ENCODE measurements around the gene LRRC15. TPM values are rescaled to one million over a fixed set of nuclear protein-coding genes. Genes with fewer than 3 reads are reported as not detected.

The LRRC15 gene
- total and polyA plus RNA-seq, 2 experiments from 2014 or later, result 0.05 to 0.14 TPM

GRCh38 chr3:194315088-194315964, 54.2 kb downstream of the LRRC15 start:
- Mint-ChIP-seq H3K4me3 (peak overlapping the region; percentile 66), H3K36me3 (ENCODE audit: low read depth) (peaks cover 26% of the 10 kb centered on the region), H3K27me3 (ENCODE audit: insufficient read depth, low read depth, poor library complexity) (peaks cover 28% of the 10 kb centered on the region), H3K4me1 (peaks cover 24% of the 10 kb centered on the region), H3K9me3 (peaks cover 32% of the 10 kb centered on the region), H3K27ac (peak overlapping the region; percentile 78; the same call in 1 of the 2 replicates)
- peak; percentile 90 for DNase-seq (ENCODE audit: low spot score)
- Histone ChIP-seq H3K9me2 (ENCODE audit: insufficient read depth) (0 out of 2 replicates have a peak, but pooled peaks cover 7% of the 10 kb centered on the region), H3K79me2 (replicated peaks; ENCODE audit: insufficient read depth) (no peaks in the 10 kb centered on the region), H3K4me2 (peak overlapping the region; percentile 73), H3K4me1 (ENCODE audit: insufficient read depth) (peaks cover 21% of the 10 kb centered on the region), H3K36me3 (ENCODE audit: insufficient read depth) (no peaks in the 10 kb centered on the region; the same call in 1 of the 2 replicates), H3K27ac (ENCODE audit: low read depth) (no peak overlapping the region), H3K27me3 (ENCODE audit: insufficient read depth) (peaks cover 25% of the 10 kb centered on the region), H2AFZ (peak overlapping the region; percentile 75), H3K4me3 (peak overlapping the region; percentile 51), H3F3A (replicated peaks; ENCODE audit: low read depth) (peaks cover 7% of the 10 kb centered on the region; the same call in 1 of the 2 replicates), H4K20me1 (replicated peaks; ENCODE audit: insufficient read depth) (no peaks in the 10 kb centered on the region)
- TF ChIP-seq, protein P1, sequence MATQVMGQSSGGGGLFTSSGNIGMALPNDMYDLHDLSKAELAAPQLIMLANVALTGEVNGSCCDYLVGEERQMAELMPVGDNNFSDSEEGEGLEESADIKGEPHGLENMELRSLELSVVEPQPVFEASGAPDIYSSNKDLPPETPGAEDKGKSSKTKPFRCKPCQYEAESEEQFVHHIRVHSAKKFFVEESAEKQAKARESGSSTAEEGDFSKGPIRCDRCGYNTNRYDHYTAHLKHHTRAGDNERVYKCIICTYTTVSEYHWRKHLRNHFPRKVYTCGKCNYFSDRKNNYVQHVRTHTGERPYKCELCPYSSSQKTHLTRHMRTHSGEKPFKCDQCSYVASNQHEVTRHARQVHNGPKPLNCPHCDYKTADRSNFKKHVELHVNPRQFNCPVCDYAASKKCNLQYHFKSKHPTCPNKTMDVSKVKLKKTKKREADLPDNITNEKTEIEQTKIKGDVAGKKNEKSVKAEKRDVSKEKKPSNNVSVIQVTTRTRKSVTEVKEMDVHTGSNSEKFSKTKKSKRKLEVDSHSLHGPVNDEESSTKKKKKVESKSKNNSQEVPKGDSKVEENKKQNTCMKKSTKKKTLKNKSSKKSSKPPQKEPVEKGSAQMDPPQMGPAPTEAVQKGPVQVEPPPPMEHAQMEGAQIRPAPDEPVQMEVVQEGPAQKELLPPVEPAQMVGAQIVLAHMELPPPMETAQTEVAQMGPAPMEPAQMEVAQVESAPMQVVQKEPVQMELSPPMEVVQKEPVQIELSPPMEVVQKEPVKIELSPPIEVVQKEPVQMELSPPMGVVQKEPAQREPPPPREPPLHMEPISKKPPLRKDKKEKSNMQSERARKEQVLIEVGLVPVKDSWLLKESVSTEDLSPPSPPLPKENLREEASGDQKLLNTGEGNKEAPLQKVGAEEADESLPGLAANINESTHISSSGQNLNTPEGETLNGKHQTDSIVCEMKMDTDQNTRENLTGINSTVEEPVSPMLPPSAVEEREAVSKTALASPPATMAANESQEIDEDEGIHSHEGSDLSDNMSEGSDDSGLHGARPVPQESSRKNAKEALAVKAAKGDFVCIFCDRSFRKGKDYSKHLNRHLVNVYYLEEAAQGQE (IDR thresholded peaks at IDR 0.05; ENCODE audit: unreplicated experiment), result no peak
- TF ChIP-seq EZH2phosphoT487 (IDR thresholded peaks at IDR 0.05; ENCODE audit: unreplicated experiment) (no peak), NANOG (IDR thresholded peaks at IDR 0.05; ENCODE audit: borderline replicate concordance) (no peak), POLR2AphosphoS5 (IDR thresholded peaks at IDR 0.05; ENCODE audit: low read depth) (peak; percentile 44; the same call in 1 of the 2 replicates), JUNB (IDR thresholded peaks at IDR 0.05; ENCODE audit: unreplicated experiment) (no peak), ZNF331 (CRISPR knock-in tag; IDR thresholded peaks at IDR 0.05; ENCODE audit: low read depth) (no peak), ZNF114 (CRISPR knock-in tag; IDR thresholded peaks at IDR 0.05) (no peak), ZNF462 (CRISPR knock-in tag; IDR thresholded peaks at IDR 0.05) (no peak), STAT1 (IDR thresholded peaks at IDR 0.05; ENCODE audit: unreplicated experiment) (no peak), EZH2 (IDR thresholded peaks at IDR 0.05; ENCODE audit: low read depth, unreplicated experiment) (no peak), CREB1 (CRISPR knock-in tag; IDR thresholded peaks at IDR 0.05; ENCODE audit: low read depth) (peak; percentile 71), ETS1 (IDR thresholded peaks at IDR 0.05) (no peak)
- TF ChIP-seq, protein P2, sequence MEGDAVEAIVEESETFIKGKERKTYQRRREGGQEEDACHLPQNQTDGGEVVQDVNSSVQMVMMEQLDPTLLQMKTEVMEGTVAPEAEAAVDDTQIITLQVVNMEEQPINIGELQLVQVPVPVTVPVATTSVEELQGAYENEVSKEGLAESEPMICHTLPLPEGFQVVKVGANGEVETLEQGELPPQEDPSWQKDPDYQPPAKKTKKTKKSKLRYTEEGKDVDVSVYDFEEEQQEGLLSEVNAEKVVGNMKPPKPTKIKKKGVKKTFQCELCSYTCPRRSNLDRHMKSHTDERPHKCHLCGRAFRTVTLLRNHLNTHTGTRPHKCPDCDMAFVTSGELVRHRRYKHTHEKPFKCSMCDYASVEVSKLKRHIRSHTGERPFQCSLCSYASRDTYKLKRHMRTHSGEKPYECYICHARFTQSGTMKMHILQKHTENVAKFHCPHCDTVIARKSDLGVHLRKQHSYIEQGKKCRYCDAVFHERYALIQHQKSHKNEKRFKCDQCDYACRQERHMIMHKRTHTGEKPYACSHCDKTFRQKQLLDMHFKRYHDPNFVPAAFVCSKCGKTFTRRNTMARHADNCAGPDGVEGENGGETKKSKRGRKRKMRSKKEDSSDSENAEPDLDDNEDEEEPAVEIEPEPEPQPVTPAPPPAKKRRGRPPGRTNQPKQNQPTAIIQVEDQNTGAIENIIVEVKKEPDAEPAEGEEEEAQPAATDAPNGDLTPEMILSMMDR (conservative IDR thresholded peaks at IDR 0.05; ENCODE audit: low read depth in 2 of 2), result peak; percentile 73 to 96
- ATAC-seq, result peak; percentile 89
